BJ (cell line): ENCODE data around the gene EXOC6B. TPM values are rescaled to one million over a fixed set of nuclear protein-coding genes. Genes with fewer than 3 reads are reported as not detected.

Experiments used
- CTCF ChIA-PET: fragments of 350-600 bp; formaldehyde crosslinking; extraction: SDS; loops from one replicate; lab custom pipeline; 2021; ENCODE audit warnings: antibody characterized with exemption, inconsistent platforms; lab: Yijun Ruan, JAX
- POLR2A ChIA-PET: fragments of 300-600 bp; sonication (Branson Sonifier 250); formaldehyde crosslinking; extraction: SDS; loops from one replicate; lab custom pipeline; 2021; ENCODE audit warnings: antibody characterized with exemption; lab: Charles Lee
- DNase-seq: peaks from one replicate; pipeline ENCODE4 v3.0.0-alpha.2; 2011; ENCODE audit warnings: low read depth
- H3K27me3 ChIP-seq: 2 replicates; pipeline ENCODE4 v1.6.0; 2011; ENCODE audit warnings: low read length; ENCODE audit not compliant: control insufficient read depth, insufficient read depth
- H3K36me3 ChIP-seq: 2 replicates; pipeline ENCODE4 v1.5.1; 2011; ENCODE audit warnings: low read length; ENCODE audit not compliant: control insufficient read depth, insufficient read depth
- H3K4me3 ChIP-seq: 2 replicates; pipeline ENCODE4 v1.5.1; 2011; ENCODE audit warnings: low read depth, mild to moderate bottlenecking, control low read depth, low read length
- polyA plus RNA-seq: library from polyadenylated mRNA; depleted of rRNA; stranded (reverse); fragments of >200 nt; gene quantifications from 2 replicates; pipeline ENCODE4 v1.2.3, GENCODE V29; 2011
- TF ChIP-seq, protein P1 (sequence below): IDR thresholded peaks from 2 replicates; pipeline ENCODE4 v1.5.1; 2011; ENCODE audit warnings: low read depth, mild to moderate bottlenecking, control low read depth, inconsistent platforms, low read length, moderate library complexity; ENCODE audit not compliant: insufficient read depth

EXOC6B gene
- polyA plus RNA-seq, 1 experiment, result 15.5 TPM

DNA sequence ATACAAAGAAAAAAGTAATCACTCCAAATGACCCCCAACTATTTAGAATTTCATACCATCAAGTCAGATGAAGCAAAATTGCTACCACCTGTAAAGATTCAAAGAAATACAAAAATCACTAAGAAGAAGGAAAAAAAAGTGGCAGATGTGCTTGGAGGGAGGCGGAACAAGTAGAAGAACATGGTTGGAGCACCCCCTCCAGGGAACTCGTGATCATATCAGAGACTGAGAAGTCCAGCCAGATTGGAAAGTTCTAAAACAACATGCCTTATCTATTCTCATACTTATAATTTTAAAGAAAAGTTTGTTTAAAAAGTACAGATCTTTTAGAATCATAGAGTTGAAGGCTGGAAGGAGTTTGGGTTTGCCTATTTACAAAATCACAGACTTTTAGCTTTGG, 564.8 kb downstream of the EXOC6B start:
- no peak for DNase-seq
- Histone ChIP-seq H3K27me3 (no peaks in the 10 kb centered on the region), H3K36me3 (no peaks in the 10 kb centered on the region), H3K4me3 (no peak overlapping the region)
- CTCF ChIA-PET, result no interaction called here
- TF ChIP-seq, protein P1, sequence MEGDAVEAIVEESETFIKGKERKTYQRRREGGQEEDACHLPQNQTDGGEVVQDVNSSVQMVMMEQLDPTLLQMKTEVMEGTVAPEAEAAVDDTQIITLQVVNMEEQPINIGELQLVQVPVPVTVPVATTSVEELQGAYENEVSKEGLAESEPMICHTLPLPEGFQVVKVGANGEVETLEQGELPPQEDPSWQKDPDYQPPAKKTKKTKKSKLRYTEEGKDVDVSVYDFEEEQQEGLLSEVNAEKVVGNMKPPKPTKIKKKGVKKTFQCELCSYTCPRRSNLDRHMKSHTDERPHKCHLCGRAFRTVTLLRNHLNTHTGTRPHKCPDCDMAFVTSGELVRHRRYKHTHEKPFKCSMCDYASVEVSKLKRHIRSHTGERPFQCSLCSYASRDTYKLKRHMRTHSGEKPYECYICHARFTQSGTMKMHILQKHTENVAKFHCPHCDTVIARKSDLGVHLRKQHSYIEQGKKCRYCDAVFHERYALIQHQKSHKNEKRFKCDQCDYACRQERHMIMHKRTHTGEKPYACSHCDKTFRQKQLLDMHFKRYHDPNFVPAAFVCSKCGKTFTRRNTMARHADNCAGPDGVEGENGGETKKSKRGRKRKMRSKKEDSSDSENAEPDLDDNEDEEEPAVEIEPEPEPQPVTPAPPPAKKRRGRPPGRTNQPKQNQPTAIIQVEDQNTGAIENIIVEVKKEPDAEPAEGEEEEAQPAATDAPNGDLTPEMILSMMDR, result no peak
- POLR2A ChIA-PET, result no interaction called here

DNA sequence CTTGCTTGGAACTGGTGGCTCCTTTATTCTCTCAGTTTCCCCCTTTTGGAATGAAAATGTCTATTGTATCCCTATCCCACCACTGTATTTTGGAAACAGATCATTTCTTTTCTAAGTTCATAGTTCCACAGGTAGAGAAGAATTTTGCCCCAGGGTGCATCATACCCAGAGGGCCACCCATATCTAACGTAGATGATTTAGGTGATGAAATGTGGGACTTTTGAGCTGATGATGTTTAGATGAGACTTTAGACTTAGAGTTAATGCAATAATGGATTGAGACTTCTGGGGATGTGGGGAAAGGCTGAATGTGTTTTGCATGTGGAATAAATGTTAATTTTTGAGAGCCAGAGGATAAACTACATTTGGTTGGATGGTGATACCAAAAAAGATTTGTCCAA, 570.3 kb downstream of the EXOC6B start:
- TF ChIP-seq, protein P1, result no peak
- ChIA-PET POLR2A (no interaction called here), CTCF (no interaction called here)
- Histone ChIP-seq H3K4me3 (no peak overlapping the region), H3K36me3 (no peaks in the 10 kb centered on the region), H3K27me3 (no peaks in the 10 kb centered on the region)
- DNase-seq, result no peak

DNA sequence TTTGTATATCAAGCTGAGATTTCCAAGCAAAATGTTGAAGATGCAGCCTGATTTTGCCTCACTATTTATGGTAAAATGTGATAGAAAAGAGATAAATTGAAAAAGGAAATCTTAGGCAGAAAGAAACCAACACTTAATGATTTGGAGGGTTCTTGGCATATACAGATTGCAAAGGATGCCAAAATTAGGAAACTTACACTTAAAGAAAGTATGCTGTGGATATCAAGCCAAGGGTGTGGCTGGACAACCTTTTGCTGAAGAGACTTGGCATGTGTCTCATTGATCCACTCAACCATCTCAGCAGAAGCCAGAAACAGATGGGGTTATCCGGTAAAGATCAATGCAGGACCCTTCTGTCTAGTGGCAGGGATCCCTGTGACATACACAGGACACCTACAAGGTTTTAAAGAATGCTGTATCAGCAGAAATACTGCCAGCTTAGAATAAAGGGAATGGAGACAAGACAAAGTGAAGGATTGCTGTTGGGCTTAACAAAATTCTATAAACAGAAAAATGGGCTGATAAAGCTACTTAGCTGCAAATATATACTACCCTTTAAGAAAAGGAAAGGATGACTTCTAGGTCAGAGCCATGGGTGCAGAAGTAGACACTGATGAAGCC, 570.9 kb downstream of the EXOC6B start:
- Histone ChIP-seq H3K4me3 (no peak overlapping the region), H3K27me3 (no peaks in the 10 kb centered on the region), H3K36me3 (no peaks in the 10 kb centered on the region)
- CTCF ChIA-PET, result no interaction called here
- POLR2A ChIA-PET, result no interaction called here
- DNase-seq, result no peak
- TF ChIP-seq, protein P1, result no peak

DNA sequence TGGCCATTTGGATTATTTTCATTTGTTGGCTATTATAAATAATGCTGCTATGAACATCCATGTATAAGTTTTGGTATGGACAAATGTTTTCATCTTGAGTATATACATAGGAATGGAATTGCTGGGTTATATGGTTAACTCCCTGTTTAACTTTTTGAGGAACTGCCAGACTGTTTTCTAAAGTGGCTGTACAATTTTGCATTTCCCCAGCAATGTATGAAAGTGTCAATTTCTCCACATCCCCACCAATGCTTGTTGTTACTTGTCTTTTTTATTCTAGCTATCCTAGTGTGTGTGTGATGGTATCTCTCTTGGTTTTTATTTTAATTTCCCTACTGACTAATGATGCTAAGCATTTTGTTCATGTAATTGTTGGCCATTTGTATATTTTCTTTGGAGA, 587.5 kb downstream of the EXOC6B start:
- CTCF ChIA-PET, result no interaction called here
- H3K27me3 ChIP-seq, result no peaks in the 10 kb centered on the region
- no peak for DNase-seq
- TF ChIP-seq, protein P1, result no peak
- POLR2A ChIA-PET, result no interaction called here
- H3K4me3 ChIP-seq, result no peak overlapping the region
- H3K36me3 ChIP-seq, result no peaks in the 10 kb centered on the region

DNA sequence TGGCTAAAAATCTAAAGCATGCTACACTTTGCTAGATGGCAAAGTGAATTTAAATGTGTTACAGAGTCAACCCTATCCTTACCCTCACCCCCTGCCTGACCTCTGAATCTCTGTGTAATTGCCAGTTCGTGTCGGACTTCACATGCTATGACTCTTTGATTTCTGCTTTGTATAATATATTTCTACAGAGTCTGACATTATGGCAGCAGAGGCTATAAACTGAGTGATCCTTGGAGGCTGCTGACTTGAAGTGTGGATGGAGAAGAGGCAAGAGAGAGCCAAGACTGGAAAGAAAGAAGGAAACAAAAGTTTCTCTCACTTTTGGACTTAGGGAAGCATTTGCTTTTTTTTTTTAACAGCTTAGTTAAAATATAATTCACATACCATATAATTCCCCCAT, 588.3 kb downstream of the EXOC6B start:
- TF ChIP-seq, protein P1, result no peak
- no peaks in the 10 kb centered on the region for H3K36me3 ChIP-seq
- no peak overlapping the region for H3K4me3 ChIP-seq
- CTCF ChIA-PET, result no interaction called here
- no peak for DNase-seq
- H3K27me3 ChIP-seq, result no peaks in the 10 kb centered on the region
- POLR2A ChIA-PET, result no interaction called here
